ENCODE measurements around the gene CDH23. TPM values are rescaled to one million over a fixed set of nuclear protein-coding genes. Genes with fewer than 3 reads are reported as not detected.

The CDH23 gene
- total and polyA plus RNA-seq, 9 of the 15 experiments (the other 6 are each of a cell fraction or from before 2014, with no cell fraction given): 0.18 to 1.2 (median 0.47) TPM

DNA sequence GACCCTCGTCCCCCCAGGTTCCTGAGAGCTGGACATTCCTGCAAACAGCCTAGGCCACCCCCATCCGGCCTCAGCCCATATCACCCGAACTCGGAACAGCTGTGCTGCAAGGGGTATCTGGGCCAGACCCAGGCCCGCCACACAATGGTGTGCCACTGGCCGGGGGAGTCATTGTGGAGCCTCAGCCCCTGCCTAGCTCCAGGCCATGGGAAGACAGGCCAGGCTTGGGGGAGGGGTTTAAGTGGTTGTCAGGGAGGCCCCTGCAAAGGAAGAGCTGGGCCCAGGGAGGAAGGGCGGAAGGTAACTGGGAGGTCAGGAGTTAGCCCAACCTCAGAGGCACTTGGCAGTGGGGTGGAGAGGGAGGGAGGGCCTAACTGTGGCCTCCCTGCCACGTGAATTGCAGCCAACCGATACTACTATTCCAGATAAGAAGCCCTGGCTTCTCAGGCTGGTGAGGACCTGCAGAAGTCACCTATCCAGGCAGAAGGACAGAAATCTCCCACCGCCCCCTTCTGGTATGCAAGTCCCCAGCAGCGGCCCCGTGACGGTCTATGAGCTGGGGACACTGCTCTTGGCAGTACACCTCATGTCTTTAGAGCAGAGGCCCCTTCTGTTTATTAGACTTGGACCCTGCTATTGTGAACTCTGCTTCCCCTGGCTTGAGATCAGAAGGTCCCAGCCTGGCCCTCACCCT, 349.8 kb downstream of the CDH23 start (continued):
- TF ChIP-seq, protein P1, sequence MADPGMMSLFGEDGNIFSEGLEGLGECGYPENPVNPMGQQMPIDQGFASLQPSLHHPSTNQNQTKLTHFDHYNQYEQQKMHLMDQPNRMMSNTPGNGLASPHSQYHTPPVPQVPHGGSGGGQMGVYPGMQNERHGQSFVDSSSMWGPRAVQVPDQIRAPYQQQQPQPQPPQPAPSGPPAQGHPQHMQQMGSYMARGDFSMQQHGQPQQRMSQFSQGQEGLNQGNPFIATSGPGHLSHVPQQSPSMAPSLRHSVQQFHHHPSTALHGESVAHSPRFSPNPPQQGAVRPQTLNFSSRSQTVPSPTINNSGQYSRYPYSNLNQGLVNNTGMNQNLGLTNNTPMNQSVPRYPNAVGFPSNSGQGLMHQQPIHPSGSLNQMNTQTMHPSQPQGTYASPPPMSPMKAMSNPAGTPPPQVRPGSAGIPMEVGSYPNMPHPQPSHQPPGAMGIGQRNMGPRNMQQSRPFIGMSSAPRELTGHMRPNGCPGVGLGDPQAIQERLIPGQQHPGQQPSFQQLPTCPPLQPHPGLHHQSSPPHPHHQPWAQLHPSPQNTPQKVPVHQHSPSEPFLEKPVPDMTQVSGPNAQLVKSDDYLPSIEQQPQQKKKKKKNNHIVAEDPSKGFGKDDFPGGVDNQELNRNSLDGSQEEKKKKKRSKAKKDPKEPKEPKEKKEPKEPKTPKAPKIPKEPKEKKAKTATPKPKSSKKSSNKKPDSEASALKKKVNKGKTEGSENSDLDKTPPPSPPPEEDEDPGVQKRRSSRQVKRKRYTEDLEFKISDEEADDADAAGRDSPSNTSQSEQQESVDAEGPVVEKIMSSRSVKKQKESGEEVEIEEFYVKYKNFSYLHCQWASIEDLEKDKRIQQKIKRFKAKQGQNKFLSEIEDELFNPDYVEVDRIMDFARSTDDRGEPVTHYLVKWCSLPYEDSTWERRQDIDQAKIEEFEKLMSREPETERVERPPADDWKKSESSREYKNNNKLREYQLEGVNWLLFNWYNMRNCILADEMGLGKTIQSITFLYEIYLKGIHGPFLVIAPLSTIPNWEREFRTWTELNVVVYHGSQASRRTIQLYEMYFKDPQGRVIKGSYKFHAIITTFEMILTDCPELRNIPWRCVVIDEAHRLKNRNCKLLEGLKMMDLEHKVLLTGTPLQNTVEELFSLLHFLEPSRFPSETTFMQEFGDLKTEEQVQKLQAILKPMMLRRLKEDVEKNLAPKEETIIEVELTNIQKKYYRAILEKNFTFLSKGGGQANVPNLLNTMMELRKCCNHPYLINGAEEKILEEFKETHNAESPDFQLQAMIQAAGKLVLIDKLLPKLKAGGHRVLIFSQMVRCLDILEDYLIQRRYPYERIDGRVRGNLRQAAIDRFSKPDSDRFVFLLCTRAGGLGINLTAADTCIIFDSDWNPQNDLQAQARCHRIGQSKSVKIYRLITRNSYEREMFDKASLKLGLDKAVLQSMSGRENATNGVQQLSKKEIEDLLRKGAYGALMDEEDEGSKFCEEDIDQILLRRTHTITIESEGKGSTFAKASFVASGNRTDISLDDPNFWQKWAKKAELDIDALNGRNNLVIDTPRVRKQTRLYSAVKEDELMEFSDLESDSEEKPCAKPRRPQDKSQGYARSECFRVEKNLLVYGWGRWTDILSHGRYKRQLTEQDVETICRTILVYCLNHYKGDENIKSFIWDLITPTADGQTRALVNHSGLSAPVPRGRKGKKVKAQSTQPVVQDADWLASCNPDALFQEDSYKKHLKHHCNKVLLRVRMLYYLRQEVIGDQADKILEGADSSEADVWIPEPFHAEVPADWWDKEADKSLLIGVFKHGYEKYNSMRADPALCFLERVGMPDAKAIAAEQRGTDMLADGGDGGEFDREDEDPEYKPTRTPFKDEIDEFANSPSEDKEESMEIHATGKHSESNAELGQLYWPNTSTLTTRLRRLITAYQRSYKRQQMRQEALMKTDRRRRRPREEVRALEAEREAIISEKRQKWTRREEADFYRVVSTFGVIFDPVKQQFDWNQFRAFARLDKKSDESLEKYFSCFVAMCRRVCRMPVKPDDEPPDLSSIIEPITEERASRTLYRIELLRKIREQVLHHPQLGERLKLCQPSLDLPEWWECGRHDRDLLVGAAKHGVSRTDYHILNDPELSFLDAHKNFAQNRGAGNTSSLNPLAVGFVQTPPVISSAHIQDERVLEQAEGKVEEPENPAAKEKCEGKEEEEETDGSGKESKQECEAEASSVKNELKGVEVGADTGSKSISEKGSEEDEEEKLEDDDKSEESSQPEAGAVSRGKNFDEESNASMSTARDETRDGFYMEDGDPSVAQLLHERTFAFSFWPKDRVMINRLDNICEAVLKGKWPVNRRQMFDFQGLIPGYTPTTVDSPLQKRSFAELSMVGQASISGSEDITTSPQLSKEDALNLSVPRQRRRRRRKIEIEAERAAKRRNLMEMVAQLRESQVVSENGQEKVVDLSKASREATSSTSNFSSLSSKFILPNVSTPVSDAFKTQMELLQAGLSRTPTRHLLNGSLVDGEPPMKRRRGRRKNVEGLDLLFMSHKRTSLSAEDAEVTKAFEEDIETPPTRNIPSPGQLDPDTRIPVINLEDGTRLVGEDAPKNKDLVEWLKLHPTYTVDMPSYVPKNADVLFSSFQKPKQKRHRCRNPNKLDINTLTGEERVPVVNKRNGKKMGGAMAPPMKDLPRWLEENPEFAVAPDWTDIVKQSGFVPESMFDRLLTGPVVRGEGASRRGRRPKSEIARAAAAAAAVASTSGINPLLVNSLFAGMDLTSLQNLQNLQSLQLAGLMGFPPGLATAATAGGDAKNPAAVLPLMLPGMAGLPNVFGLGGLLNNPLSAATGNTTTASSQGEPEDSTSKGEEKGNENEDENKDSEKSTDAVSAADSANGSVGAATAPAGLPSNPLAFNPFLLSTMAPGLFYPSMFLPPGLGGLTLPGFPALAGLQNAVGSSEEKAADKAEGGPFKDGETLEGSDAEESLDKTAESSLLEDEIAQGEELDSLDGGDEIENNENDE (IDR thresholded peaks at IDR 0.05; ENCODE audit: low read depth, low read length): no peak
- TF ChIP-seq, protein P2, sequence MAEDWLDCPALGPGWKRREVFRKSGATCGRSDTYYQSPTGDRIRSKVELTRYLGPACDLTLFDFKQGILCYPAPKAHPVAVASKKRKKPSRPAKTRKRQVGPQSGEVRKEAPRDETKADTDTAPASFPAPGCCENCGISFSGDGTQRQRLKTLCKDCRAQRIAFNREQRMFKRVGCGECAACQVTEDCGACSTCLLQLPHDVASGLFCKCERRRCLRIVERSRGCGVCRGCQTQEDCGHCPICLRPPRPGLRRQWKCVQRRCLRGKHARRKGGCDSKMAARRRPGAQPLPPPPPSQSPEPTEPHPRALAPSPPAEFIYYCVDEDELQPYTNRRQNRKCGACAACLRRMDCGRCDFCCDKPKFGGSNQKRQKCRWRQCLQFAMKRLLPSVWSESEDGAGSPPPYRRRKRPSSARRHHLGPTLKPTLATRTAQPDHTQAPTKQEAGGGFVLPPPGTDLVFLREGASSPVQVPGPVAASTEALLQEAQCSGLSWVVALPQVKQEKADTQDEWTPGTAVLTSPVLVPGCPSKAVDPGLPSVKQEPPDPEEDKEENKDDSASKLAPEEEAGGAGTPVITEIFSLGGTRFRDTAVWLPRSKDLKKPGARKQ (CRISPR knock-in tag; IDR thresholded peaks at IDR 0.05): no peak
- TF ChIP-seq HMG20A (CRISPR knock-in tag; conservative IDR thresholded peaks at IDR 0.05): no peak
- no peak for TF ChIP-seq SMAD1 (IDR thresholded peaks at IDR 0.05; ENCODE audit: low read depth, low read length, partially characterized antibody)
- no peak for TF ChIP-seq ZNF253 (CRISPR knock-in tag; conservative IDR thresholded peaks at IDR 0.05)
- TF ChIP-seq SRSF7 (optimal IDR thresholded peaks at IDR 0.05; ENCODE audit: low read depth, low read length): no peak
- no peak for TF ChIP-seq SP2 (IDR thresholded peaks at IDR 0.05; ENCODE audit: extremely low read depth, low read depth, low read length, poor library complexity, severe bottlenecking)
- TF ChIP-seq NFIX (CRISPR knock-in tag; IDR thresholded peaks at IDR 0.05; ENCODE audit: low read depth): no peak
- TF ChIP-seq, protein P3, sequence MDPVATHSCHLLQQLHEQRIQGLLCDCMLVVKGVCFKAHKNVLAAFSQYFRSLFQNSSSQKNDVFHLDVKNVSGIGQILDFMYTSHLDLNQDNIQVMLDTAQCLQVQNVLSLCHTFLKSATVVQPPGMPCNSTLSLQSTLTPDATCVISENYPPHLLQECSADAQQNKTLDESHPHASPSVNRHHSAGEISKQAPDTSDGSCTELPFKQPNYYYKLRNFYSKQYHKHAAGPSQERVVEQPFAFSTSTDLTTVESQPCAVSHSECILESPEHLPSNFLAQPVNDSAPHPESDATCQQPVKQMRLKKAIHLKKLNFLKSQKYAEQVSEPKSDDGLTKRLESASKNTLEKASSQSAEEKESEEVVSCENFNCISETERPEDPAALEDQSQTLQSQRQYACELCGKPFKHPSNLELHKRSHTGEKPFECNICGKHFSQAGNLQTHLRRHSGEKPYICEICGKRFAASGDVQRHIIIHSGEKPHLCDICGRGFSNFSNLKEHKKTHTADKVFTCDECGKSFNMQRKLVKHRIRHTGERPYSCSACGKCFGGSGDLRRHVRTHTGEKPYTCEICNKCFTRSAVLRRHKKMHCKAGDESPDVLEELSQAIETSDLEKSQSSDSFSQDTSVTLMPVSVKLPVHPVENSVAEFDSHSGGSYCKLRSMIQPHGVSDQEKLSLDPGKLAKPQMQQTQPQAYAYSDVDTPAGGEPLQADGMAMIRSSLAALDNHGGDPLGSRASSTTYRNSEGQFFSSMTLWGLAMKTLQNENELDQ (CRISPR knock-in tag; IDR thresholded peaks at IDR 0.05; ENCODE audit: borderline replicate concordance): no peak
- no peak for TF ChIP-seq ZNF282 (CRISPR knock-in tag; IDR thresholded peaks at IDR 0.05)
